Mesothelial cell of epicardium (in vitro differentiated cells): ENCODE data around the gene TPI1. TPM values are rescaled to one million over a fixed set of nuclear protein-coding genes. Genes with fewer than 3 reads are reported as not detected.

Experiments
- DNase-seq, 2 experiments: peaks; one replicate each; pipeline ENCODE4 v3.0.0; 2021; ENCODE audit warnings: low spot score in 2 of 2; ENCODE audit not compliant: unreplicated experiment in 2 of 2
- H3K27ac Mint-ChIP-seq: 2 replicates; pipeline ENCODE4 v1.8.0; 2021; ENCODE audit warnings: mixed read lengths
- H3K27me3 Mint-ChIP-seq: 2 replicates; pipeline ENCODE4 v1.8.0; 2021; ENCODE audit warnings: low read depth, mixed read lengths
- H3K36me3 Mint-ChIP-seq: 2 replicates; pipeline ENCODE4 v1.8.0; 2021; ENCODE audit warnings: mixed read lengths
- H3K4me1 Mint-ChIP-seq: 2 replicates; pipeline ENCODE4 v1.8.0; 2021; ENCODE audit warnings: mixed read lengths
- H3K4me3 Mint-ChIP-seq: 2 replicates; pipeline ENCODE4 v1.8.0; 2021; ENCODE audit warnings: mild to moderate bottlenecking, moderate library complexity, mixed read lengths
- H3K9me3 Mint-ChIP-seq: 2 replicates; pipeline ENCODE4 v1.8.0; 2021; ENCODE audit warnings: mixed read lengths
- CTCF ChIP-seq: fragments of 200-600 bp; sonication (generic); IDR thresholded peaks from one replicate; pipeline ENCODE4 v1.5.0; 2021; ENCODE audit warnings: antibody characterized with exemption; ENCODE audit not compliant: unreplicated experiment
- total RNA-seq: library from RNA; stranded (reverse); gene quantifications from 3 replicates; pipeline ENCODE4 v1.2.1, GENCODE V29; 2021

TPI1 gene
- total RNA-seq, 1 donor from 2014 or later, result 473 TPM

- no peaks in the 10 kb centered on the region for H3K9me3 Mint-ChIP-seq
- peak overlapping the region; percentile 45 for H3K4me3 Mint-ChIP-seq
- peaks cover 8% of the 10 kb centered on the region for H3K36me3 Mint-ChIP-seq
- no peak overlapping the region for H3K27ac Mint-ChIP-seq
- no peak for DNase-seq
- TF ChIP-seq CTCF, result no peak
- no peaks in the 10 kb centered on the region for H3K27me3 Mint-ChIP-seq
- peaks cover 17% of the 10 kb centered on the region for H3K4me1 Mint-ChIP-seq
Measured at GRCh38 chr12:6830999-6831398, 36.3 kb upstream of the TPI1 start.

GRCh38 chr12:6831450-6831995 lies 35.8 kb upstream of the TPI1 start:
- Mint-ChIP-seq H3K4me3 (no peak overlapping the region), H3K36me3 (peaks cover 8% of the 10 kb centered on the region), H3K4me1 (peaks cover 17% of the 10 kb centered on the region), H3K9me3 (no peaks in the 10 kb centered on the region), H3K27ac (no peak overlapping the region), H3K27me3 (no peaks in the 10 kb centered on the region)
- DNase-seq, result no peak
- no peak for TF ChIP-seq CTCF

- no peak for TF ChIP-seq CTCF
- no peak for DNase-seq
- Mint-ChIP-seq H3K27ac (no peak overlapping the region), H3K4me1 (peaks cover 16% of the 10 kb centered on the region), H3K9me3 (no peaks in the 10 kb centered on the region), H3K36me3 (peaks cover 8% of the 10 kb centered on the region), H3K27me3 (no peaks in the 10 kb centered on the region), H3K4me3 (no peak overlapping the region)
Measured at GRCh38 chr12:6832125-6832524, 35.2 kb upstream of the TPI1 start.

GRCh38 chr12:6833189-6833890 lies 34.0 kb upstream of the TPI1 start:
- TF ChIP-seq CTCF, result no peak
- Mint-ChIP-seq H3K36me3 (peaks cover 8% of the 10 kb centered on the region), H3K9me3 (no peaks in the 10 kb centered on the region), H3K27me3 (no peaks in the 10 kb centered on the region), H3K27ac (no peak overlapping the region), H3K4me3 (no peak overlapping the region), H3K4me1 (peaks cover 8% of the 10 kb centered on the region)
- DNase-seq, result no peak

GRCh38 chr12:6834254-6834653 lies 33.1 kb upstream of the TPI1 start:
- DNase-seq, result no peak
- peaks cover 8% of the 10 kb centered on the region for H3K4me1 Mint-ChIP-seq
- no peak for TF ChIP-seq CTCF
- no peak overlapping the region for H3K27ac Mint-ChIP-seq
- H3K9me3 Mint-ChIP-seq, result no peaks in the 10 kb centered on the region
- no peaks in the 10 kb centered on the region for H3K27me3 Mint-ChIP-seq
- H3K36me3 Mint-ChIP-seq, result peaks cover 11% of the 10 kb centered on the region
- H3K4me3 Mint-ChIP-seq, result no peak overlapping the region
